Mammary epithelial cell (primary cell): Measurements from ENCODE around the gene DAPK3.
"Not testable (repeated sequence)": the region's sequence is repeated elsewhere in the genome, so short reads cannot be mapped to it uniquely, and the experiment has no call there.

Experiments
- CTCF ChIP-seq, 2 donors: IDR thresholded peaks in 1 of 2; conservative IDR thresholded peaks in 1 of 2; 2 replicates each; pipeline ENCODE4 v1.5.1; 2011 to 2012; ENCODE audit warnings: inconsistent platforms in 2 of 2, low read length in 2 of 2, mild to moderate bottlenecking in 2 of 2, control low read depth in 1 of 2, low read depth in 1 of 2; ENCODE audit not compliant: insufficient read depth in 1 of 2; ENCODE audit errors: extremely low read depth in 1 of 2
- EZH2 ChIP-seq: IDR thresholded peaks from 2 replicates; pipeline ENCODE4 v1.6.1; 2012; ENCODE audit warnings: low read length, inconsistent platforms, borderline replicate concordance

GRCh38 chr19:4000798-4001197 lies 29.9 kb upstream of the DAPK3 start:
- not testable (repeated sequence) for TF ChIP-seq CTCF (conservative IDR thresholded peaks at IDR 0.05 in 1 of 2, IDR thresholded peaks at IDR 0.05 in 1 of 2; ENCODE audit: extremely low read depth in 1 of 2, insufficient read depth in 1 of 2, low read depth in 1 of 2, low read length in 2 of 2); EZH2
